Lung (tissue), 12 donors: ENCODE data around the gene ARL9. TPM values are rescaled to one million over a fixed set of nuclear protein-coding genes. Genes with fewer than 3 reads are reported as not detected.

ENCODE experiments used
- ATAC-seq: fragments of 200-7000 bp; cut with Tn5 transposase; one replicate; pipeline ENCODE4 v1.9.1; 2020; ENCODE audit warnings: moderate number of reproducible peaks; ENCODE audit not compliant: insufficient read depth, low FRiP score
- DNase-seq, 3 donors: peaks; one replicate each; pipeline ENCODE4 v3.0.0-alpha.2; 2013 to 2017
- H3K27ac ChIP-seq, 2 donors: one replicate each; pipeline ENCODE4 v1.5.1; 2013; ENCODE audit warnings: mild to moderate bottlenecking in 2 of 2, moderate library complexity in 2 of 2, control low read depth in 1 of 2, inconsistent platforms in 1 of 2, low read depth in 1 of 2, low read length in 1 of 2
- H3K27me3 ChIP-seq, 3 donors: one replicate each; pipeline ENCODE4 v1.5.1; 2013; ENCODE audit warnings: low read length in 2 of 3; ENCODE audit not compliant: control insufficient read depth in 3 of 3, insufficient read depth in 3 of 3
- H3K36me3 ChIP-seq, 4 donors: one replicate each; pipeline ENCODE4 v1.5.1; 2013; ENCODE audit warnings: low read length in 4 of 4, mild to moderate bottlenecking in 1 of 4, moderate library complexity in 1 of 4; ENCODE audit not compliant: control insufficient read depth in 4 of 4, insufficient read depth in 4 of 4
- H3K4me1 ChIP-seq, 5 donors: one replicate each; pipeline ENCODE4 v1.5.1; 2013; ENCODE audit warnings: low read length in 5 of 5, mild to moderate bottlenecking in 2 of 5, moderate library complexity in 1 of 5; ENCODE audit not compliant: control insufficient read depth in 5 of 5, insufficient read depth in 5 of 5
- H3K4me3 ChIP-seq: one replicate; pipeline ENCODE4 v1.5.1; 2013; ENCODE audit warnings: mild to moderate bottlenecking, control low read depth, moderate library complexity
- H3K9ac ChIP-seq, 2 donors: one replicate each; pipeline ENCODE4 v1.5.1; 2013; ENCODE audit warnings: low read length in 2 of 2, control low read depth in 1 of 2; ENCODE audit not compliant: insufficient read depth in 1 of 2
- H3K9me3 ChIP-seq, 4 donors: one replicate each; pipeline ENCODE4 v1.5.1; 2013; ENCODE audit warnings: low read length in 3 of 4, mild to moderate bottlenecking in 1 of 4, moderate library complexity in 1 of 4; ENCODE audit not compliant: control insufficient read depth in 4 of 4, insufficient read depth in 3 of 4
- CTCF ChIP-seq: IDR thresholded peaks from 2 replicates; pipeline ENCODE4 v1.5.1; 2012; ENCODE audit warnings: mild to moderate bottlenecking; ENCODE audit errors: control extremely low read depth, extremely low read depth
- WGBS, 2 donors: extraction: QIAGEN DNeasy Blood & Tissue Kit; methylation state at CpG; one replicate each; pipeline ENCODE4 v1.1.7; 2013; 5-methylcytosine and 5-hydroxymethylcytosine counted together
- polyA plus RNA-seq, 2 donors: library from polyadenylated mRNA; stranded (reverse); fragments of 200-250 nt; gene quantifications; one replicate each; pipeline ENCODE4 v1.2.1, GENCODE V29; 2013
- total RNA-seq, 2 donors: library from RNA; depleted of rRNA in 1 of 2; stranded (reverse); fragments of >200 nt in 1 of 2; gene quantifications; one replicate each; pipeline ENCODE4 v1.2.1, GENCODE V29; 2014 to 2021
- donor health status: control.
- donor health status: control.
- donor health status: Bipolar disorder and iron deficiency.
- donor health status: healthy.
- donor health status: DM: yes; HTN: yes; CAD: no.

The ARL9 gene
- total and polyA plus RNA-seq, 4 donors = 0.08 to 0.13 TPM; not detected in 2

- no peak for TF ChIP-seq CTCF
- no peak for ATAC-seq
- Histone ChIP-seq H3K9me3 (no peaks in the 10 kb centered on the region), H3K27me3 (no peaks in the 10 kb centered on the region), H3K9ac (no peak overlapping the region), H3K36me3 (peaks cover 16 to 46% (median 30%) of the 10 kb centered on the region in 4 donors), H3K4me1 (no peaks in the 10 kb centered on the region), H3K4me3 (no peak overlapping the region), H3K27ac (no peak overlapping the region)
- DNase-seq = no peak
- WGBS, 2 donors = 48 to 83% methylated on average over 3 of the region's 3 CpGs
Measured at GRCh38 chr4:56480691-56481090, 24.9 kb upstream of the ARL9 start.

DNA sequence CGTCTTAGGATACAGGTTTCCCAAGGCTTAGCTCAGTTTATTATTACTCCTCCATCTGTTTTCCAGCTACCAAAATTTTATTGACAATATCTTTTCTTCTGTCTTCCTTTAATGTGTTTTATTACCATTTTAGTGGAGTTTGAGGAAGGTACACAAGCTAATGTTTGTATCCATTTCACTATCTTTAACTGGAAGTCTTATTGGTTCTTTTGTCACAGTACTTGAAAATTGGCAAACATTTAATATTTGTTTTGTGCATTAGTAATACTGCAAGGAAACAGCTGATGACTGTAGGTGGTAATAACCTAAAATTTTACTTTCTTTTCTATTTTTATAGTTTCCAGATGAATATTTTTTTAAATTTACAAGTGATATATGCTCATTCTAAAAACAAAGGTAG is 9.3 kb upstream of the ARL9 start:
- peaks cover 8 to 36% (median 25%) of the 10 kb centered on the region in 4 donors for H3K36me3 ChIP-seq
- H3K27ac ChIP-seq = no peak overlapping the region
- H3K9ac ChIP-seq = no peak overlapping the region
- no peaks in the 10 kb centered on the region for H3K9me3 ChIP-seq
- TF ChIP-seq CTCF = no peak
- no peak for ATAC-seq
- H3K4me3 ChIP-seq = no peak overlapping the region
- DNase-seq = no peak
- H3K27me3 ChIP-seq = no peaks in the 10 kb centered on the region
- no peaks in the 10 kb centered on the region for H3K4me1 ChIP-seq
- 100% methylated on average over 1 of the region's 1 CpG for WGBS, 2 donors

DNA sequence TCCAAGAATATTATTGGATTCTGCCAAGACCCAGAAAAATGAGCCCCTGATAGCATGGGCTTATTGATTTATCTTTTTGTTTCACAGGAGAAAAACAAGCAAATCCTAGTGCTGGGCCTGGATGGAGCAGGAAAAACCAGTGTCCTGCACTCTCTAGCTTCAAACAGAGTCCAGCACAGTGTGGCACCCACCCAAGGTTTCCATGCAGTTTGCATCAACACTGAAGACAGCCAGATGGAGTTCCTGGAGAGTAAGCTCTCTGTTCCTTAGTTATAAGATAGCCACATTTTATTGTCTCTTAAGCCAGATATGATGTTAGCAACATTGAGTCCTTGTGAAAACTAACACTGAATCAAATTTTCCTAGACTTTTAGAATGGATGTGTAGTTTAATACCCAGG is 5.5 kb downstream of the ARL9 start:
- no peak overlapping the region for H3K9ac ChIP-seq
- H3K36me3 ChIP-seq = no peaks in the 10 kb centered on the region
- no peak overlapping the region for H3K4me3 ChIP-seq
- no peak for TF ChIP-seq CTCF
- ATAC-seq (no peak), DNase-seq (peak; percentile 26 to 56 (median 33))
- no peak overlapping the region for H3K27ac ChIP-seq
- no peaks in the 10 kb centered on the region for H3K9me3 ChIP-seq
- peaks cover 0 to 3% (median 0%) of the 10 kb centered on the region in 3 donors for H3K27me3 ChIP-seq
- H3K4me1 ChIP-seq = peaks cover 0 to 6% (median 1%) of the 10 kb centered on the region in 5 donors

DNA sequence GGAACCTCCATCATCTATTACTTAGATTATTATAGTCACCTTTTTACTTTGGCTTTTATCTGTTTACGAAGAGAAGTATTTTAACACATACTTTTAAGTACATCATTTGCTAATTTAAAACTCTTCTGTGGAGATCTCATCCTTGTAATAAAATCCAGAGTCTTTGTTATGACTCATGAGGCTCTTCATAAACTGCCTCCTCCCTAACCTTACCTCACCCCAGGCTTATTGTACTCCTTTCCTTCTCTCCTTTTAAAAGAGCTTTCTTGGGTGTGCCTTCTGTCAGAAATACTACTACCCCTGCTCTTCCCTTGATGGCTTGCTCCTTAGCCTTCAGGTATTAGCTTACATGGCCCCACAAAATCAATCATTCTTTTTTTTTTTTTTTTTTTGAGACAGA is 6.6 kb downstream of the ARL9 start:
- no peak overlapping the region for H3K27ac ChIP-seq
- 95 to 96% methylated on average over 1 of the region's 1 CpG for WGBS, 2 donors
- no peaks in the 10 kb centered on the region for H3K36me3 ChIP-seq
- H3K27me3 ChIP-seq = no peaks in the 10 kb centered on the region
- no peak for TF ChIP-seq CTCF
- no peak overlapping the region for H3K9ac ChIP-seq
- no peak for ATAC-seq
- no peaks in the 10 kb centered on the region for H3K4me1 ChIP-seq
- no peak for DNase-seq
- H3K9me3 ChIP-seq = peaks cover 0 to 1% (median 0%) of the 10 kb centered on the region in 4 donors
- H3K4me3 ChIP-seq = no peak overlapping the region
